T1000 (cell line): ENCODE data around the gene LMF2.
A peak's percentile ranks its signal among the peaks of the same experiment; 100 is the strongest.
"Not testable (repeated sequence)": the region's sequence is repeated elsewhere in the genome, so short reads cannot be mapped to it uniquely, and the experiment has no call there.

Experiments used
- DNase-seq: peaks from one replicate; lab custom pipeline; 2025; ENCODE audit warnings: mixed read lengths; lab: John Stamatoyannopoulos, UW

LMF2 gene, protein sequence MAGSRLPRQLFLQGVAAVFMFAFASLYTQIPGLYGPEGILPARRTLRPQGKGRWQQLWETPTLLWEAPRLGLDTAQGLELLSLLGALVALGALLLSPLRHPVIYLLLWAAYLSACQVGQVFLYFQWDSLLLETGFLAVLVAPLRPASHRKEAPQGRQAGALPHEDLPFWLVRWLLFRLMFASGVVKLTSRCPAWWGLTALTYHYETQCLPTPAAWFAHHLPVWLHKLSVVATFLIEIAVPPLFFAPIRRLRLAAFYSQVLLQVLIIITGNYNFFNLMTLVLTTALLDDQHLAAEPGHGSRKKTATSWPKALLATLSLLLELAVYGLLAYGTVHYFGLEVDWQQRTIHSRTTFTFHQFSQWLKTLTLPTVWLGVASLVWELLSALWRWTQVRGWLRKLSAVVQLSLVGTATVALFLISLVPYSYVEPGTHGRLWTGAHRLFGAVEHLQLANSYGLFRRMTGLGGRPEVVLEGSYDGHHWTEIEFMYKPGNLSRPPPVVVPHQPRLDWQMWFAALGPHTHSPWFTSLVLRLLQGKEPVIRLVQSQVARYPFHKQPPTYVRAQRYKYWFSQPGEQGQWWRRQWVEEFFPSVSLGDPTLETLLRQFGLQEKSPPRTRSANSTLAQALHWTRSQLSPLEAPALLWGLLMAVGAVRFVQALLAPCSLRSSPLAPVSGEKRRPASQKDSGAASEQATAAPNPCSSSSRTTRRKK

DNA sequence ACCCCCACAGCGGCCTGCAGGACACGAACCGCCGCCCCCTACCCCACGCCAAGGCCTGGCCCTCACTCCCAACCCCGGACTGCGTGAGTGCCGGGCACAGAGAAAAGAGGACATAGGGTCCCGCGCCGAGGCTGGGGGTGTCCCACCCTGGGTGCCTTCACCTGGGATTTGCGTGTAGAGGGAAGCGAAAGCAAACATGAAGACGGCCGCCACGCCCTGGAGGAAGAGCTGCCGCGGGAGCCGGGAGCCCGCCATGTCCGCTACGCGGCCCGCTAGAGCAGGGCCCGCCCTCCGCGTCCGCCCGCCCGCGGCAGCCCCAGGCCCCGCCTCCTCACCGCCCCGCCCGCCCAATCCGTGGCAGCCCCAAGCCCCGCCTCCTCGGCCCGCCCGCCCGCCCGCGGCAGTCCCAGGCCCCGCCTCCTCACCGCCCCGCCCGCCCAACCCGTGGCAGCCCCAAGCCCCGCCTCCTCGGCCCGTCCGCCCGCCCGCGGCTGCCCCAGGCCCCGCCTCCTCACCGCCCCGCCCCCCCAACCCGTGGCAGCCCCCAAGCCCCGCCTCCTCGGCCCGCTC, at the start of gene LMF2:
Gene LMF2 (minus strand): TSS at position 282 of the 570 bp plus-strand sequence. CDS start 27 bp downstream, at position 255.
- peak; percentile 97 for DNase-seq

DNA sequence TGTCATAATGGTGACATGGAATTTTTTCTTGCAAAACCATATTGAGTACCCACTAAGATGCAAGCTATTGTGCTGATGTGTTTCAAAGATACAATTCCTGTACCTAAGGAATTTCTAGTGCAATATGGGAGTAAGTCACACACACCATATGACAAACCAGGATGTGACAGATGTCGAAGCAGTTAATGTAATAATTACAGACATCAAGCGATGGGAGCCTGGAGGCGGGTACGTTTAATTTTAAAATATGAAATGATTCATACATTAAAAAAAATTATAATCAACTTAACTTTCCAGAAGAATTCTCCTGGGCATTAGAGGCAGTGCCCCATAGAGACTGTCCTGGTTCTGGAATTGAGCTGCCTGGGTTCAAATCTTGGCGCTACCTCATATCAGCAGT, 49.2 kb upstream of the LMF2 start:
- DNase-seq, result no peak

DNA sequence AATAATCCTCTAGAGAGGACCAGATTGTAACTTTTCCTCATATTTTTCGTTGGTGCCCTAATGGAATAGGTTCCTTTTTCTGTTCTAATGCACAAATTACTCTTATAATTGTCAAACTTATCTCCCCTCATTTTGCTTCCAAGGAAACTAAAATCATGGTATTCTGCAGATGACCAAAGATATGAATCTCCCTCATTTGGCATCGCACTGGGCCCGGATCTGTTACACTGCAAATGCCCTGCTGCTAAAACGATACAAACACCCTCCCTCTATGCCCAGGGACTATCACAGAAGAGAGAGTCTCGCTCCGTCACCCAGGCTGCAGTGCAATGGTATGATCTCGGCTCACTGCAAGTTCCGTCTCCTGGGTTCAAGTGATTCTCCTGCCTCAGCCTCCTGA, 45.8 kb upstream of the LMF2 start:
- DNase-seq, result no peak

GRCh38 chr22:50551160-50551752, 43.8 kb upstream of the LMF2 start:
- no peak for DNase-seq

DNA sequence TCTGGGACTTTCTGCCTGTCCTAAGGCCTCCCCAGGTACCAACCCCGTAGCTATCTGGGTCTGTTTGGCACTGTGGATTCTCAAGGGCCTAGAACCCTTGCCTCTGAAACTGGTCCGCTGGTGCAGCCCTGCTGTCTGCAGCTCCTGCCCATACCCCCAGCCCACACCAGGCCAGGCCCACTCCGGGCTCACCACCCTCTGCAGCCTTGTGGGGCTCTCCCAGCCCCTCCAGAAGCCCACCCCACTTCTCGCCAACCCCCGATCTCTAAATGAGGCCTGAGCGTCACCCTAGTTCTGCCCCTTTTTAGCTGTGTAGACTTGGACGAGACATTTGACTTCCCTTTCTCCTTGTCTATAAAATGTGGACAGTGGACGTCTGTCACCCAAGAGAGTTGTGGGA, 42.9 kb upstream of the LMF2 start:
- no peak for DNase-seq

GRCh38 chr22:50548921-50549790, 41.7 kb upstream of the LMF2 start:
- DNase-seq, result no peak

DNA sequence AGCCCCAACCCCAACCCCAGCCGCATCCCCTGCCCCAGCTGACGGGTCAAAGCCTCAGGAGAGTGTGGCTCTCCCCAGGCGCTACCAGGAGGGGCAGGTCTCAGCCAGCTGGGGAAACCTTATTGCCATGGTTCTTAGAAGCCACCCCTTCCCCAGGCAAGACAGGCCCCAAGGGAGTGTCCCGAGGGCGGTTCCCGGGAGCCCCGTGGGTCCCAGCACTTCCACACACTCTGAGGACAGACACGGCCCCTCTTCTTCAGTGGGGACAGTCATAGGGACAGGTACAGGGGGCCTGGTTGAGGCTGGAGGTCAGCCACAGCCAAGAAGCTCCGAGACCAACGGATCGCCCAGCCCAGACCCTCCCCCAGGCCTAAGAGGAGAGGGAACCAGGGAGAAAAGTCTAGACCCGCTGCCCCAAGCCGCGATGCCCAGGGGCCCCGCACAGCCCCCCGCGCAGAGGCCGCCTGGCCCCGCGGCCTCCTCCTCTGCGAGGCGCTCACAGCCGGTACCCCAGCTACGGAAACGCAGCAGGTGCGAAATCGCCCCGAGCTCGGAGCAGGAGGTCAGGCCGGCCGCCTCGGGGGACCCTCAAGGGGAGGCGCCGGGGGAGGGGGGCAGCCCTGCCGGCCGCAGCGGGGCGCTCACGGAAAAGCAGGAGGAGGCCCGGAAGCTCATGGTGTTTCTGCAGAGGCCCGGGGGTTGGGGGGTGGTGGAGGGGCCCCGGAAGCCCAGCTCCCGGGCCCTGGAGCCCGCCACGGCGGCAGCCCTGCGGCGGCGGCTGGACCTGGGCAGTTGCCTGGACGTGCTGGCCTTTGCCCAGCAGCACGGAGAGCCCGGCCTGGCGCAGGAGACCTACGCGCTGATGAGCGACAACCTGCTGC, 40.8 kb upstream of the LMF2 start:
- DNase-seq, result no peak

GRCh38 chr22:50547263-50547985, 39.9 kb upstream of the LMF2 start:
- DNase-seq, result no peak

DNA sequence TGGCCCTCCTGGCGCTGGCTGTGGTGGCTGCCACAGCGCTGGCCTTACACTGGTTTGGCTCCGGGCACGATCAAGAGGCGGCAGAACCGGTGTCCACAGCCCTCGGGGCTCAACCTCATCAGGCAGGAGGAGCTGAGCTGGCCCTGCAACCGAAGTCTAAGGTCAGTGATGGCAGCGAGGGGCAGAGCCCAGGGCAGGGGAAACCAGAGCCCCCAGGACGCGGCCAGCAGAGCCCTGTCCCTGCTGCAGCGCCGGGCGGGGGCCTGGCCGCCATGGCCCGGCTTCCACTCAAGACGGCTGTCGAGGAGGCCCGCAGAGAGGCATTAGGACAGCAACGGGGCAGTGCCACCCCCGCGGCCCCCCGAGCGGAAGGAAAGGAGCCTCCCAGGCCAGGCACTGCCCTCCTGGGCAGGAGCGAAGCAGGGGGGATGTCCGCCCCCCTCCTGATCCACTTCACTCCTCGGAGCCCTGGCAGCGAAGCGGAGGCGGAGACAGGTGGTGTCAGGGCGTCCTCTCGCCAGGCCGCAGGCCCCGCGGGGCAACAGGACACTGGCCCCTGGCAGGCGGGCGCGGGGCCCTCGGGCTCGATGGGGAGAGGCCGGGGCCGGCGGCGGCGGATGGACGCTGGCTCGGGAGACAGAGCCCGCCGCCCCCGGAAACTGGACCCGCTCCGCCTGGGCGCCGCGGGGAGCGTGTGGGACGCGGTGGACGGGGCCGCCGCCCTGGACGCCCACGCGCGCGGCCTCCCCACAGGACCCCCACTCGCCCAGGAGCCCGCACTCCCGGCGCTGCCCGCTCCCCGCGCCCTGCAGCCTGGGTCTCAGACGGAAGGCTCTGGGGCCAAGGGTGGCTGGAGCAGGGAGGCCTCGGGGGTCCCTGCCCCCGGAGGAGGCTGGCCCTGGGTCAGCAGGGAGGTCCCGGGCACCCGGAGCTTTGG, 39.1 kb upstream of the LMF2 start:
- DNase-seq, result no peak

DNA sequence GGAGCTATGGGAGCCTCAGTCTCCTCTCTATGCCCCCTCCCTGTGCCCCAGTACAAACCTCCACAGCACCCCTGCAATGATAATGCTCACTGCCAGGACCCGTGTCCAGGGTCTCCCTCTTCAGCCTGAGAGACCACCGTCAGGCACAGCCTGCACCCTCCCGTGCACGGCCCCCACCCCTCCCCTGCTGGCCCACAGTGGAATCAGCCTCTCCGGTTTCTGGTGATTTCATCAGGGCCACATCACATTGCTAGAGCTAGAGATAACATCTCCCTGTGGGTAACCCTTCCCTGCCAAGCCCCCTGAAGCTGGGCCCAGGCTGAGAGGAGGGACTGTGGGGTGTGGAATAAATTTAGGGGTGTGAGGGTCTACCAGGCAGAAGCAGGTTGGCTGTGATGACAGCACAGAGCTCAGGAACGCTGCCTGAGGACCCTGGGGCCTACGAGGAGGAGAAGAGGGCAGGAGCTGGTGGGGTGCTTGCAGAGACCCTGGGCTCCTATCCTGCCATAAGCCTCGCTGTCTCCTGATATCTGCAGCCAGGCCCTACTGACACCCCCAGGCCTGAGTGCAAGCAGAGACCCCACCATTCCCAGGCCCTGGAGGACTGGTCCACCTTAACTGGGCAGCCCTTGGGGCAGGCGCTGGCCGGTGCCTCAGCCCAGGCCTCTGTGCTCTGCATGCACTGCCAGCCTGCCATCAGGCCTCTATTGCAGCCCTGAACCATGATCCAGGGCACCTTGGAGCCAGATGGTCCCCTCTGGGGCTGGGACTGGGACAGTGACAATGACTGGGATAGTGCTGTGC, 38.2 kb upstream of the LMF2 start, which contains the start of gene KLHDC7B:
Gene KLHDC7B (plus strand): TSS at position 378 of the 804 bp plus-strand sequence. CDS start 345 bp downstream, at position 723.
- no peak for DNase-seq

DNA sequence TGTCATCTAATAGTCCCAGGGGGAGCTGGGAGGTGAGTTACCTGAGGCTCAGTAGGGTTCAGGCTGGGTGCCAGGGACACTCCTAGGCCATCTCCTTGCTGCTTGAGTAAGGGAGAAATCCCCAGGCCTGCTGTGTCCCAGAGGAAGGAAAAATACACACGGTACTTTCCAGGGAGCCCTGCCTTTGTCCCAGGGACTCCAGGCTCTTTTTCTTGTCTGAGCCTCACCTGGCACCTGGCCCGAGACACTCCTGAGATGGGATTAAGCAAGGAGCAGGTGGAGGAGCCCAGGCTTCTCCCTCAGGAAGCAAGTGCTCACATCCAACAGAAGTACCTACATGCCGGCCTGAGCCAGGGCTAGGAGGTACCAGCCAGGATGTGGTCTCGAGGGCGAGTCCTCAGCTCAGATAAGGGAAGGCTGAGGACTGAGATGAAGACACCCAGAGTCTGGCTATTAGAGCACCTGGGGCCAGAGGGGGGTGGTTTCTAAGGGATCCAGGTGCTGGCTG, 37.3 kb upstream of the LMF2 start:
- no peak for DNase-seq

- DNase-seq, result no peak
These were observed 36.7 kb upstream of the LMF2 start for GRCh38 chr22:50544078-50544745.

GRCh38 chr22:50542416-50542927, 35.0 kb upstream of the LMF2 start:
- DNase-seq, result no peak

DNA sequence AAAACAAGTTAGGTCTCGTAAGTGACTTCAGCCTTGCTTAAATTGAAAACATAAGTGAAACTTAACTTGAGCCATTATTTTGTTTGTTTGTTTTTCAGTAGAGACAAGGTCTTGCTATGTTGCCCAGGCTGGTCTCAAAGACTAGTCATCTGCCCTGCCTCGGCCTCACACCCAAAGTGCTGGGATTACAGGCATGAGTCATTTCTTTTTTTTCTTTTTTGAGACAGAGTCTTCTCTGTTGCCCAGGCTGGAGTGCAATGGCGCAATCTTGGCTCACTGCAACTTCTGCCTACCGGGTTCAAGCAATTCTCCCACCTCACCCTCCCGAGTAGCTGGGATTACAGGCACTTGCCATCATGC, 34.1 kb upstream of the LMF2 start:
- not testable (repeated sequence) for DNase-seq

DNA sequence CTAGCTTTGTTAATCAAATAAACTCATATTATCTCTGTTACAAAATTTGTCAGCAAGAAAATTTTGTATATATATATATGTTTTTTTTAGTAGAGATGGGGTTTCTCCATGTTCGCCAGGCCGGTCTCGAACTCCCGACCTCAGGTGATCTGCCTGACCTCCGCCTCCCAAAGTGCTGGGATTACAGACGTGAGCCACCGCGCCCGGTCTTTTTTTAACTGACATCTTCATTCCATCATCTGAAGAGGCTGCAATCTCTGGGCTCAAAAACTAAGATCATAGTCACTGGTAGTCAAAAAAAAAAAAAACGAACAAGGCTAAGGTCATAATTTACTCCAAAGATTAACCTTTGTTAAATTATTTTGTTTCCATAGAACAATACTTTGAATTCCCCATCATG, 32.9 kb upstream of the LMF2 start:
- no peak for DNase-seq

DNA sequence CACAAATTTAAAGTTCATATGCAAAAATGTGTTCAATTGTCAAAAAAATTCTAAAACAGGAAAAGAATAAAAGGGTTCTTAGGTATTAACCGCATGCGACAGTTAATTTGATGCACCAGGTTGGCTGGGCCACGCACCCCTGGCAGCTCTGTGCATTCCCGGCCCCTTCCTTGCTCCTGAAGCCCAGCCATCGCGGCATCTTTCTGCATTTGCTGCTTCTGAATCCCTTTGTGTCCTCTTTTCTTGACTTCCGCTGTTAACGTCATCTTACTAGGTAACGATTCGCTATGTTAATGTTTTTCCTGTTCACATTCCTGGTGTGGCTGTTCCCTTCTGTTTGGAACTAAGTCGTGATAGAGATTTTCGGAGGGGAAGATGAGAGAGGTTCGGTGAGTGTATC, 30.3 kb upstream of the LMF2 start:
- no peak for DNase-seq

- no peak for DNase-seq
These were observed 28.7 kb upstream of the LMF2 start for GRCh38 chr22:50536226-50536625.
